CD4-positive, CD25-positive, alpha-beta regulatory T cell (primary cell): ENCODE data around the gene LRRK1. TPM values are rescaled to one million over a fixed set of nuclear protein-coding genes. Genes with fewer than 3 reads are reported as not detected.

ENCODE experiments used
- ATAC-seq, 2 donors: fragments of 150-1000 bp; cut with Tn5 transposase; one replicate each; pipeline ENCODE4 v1.10.0; 2021; ENCODE audit warnings: low read depth in 2 of 2, moderate number of reproducible peaks in 2 of 2, moderate library complexity in 1 of 2
- DNase-seq, 3 donors: peaks; one replicate each; pipeline versions ENCODE4 v3.0.0 to v3.0.0-alpha.2; 2012 to 2022; ENCODE audit warnings: mixed read lengths in 1 of 3
- H3K27ac ChIP-seq: one replicate; pipeline ENCODE4 v1.7.0; 2013; ENCODE audit warnings: mild to moderate bottlenecking, low read length; ENCODE audit not compliant: insufficient read depth, poor library complexity, severe bottlenecking
- H3K27me3 ChIP-seq: one replicate; pipeline ENCODE4 v1.7.0; 2013; ENCODE audit warnings: low read length; ENCODE audit not compliant: control insufficient read depth, insufficient read depth
- H3K36me3 ChIP-seq: one replicate; pipeline ENCODE4 v1.7.0; 2013; ENCODE audit warnings: mild to moderate bottlenecking, low read length, moderate library complexity; ENCODE audit not compliant: control insufficient read depth, insufficient read depth
- H3K4me1 ChIP-seq: 2 replicates; pipeline ENCODE4 v1.7.0; 2013; ENCODE audit warnings: mild to moderate bottlenecking, low read length; ENCODE audit not compliant: insufficient read depth, control insufficient read depth, poor library complexity, severe bottlenecking
- H3K4me3 ChIP-seq: one replicate; pipeline ENCODE4 v1.7.0; 2013; ENCODE audit warnings: low read depth, mild to moderate bottlenecking, low read length, moderate library complexity
- H3K9me3 ChIP-seq, 2 experiments: 1 replicate in 1 of 2; 2 replicates in 1 of 2; pipeline ENCODE4 v1.7.0; 2013; ENCODE audit warnings: low read length in 2 of 2, mild to moderate bottlenecking in 1 of 2, moderate library complexity in 1 of 2; ENCODE audit not compliant: control insufficient read depth in 2 of 2
- H3K27ac Mint-ChIP-seq, 3 donors: one replicate each; pipeline ENCODE4 v1.8.0; 2020 to 2022; ENCODE audit warnings: mild to moderate bottlenecking in 3 of 3, mixed read lengths in 3 of 3, moderate library complexity in 2 of 3
- H3K27me3 Mint-ChIP-seq: one replicate; pipeline ENCODE4 v1.8.0; 2022; ENCODE audit warnings: mild to moderate bottlenecking, mixed read lengths
- H3K36me3 Mint-ChIP-seq: one replicate; pipeline ENCODE4 v1.8.0; 2020; ENCODE audit warnings: mixed read lengths
- H3K4me1 Mint-ChIP-seq, 4 donors: one replicate each; pipeline ENCODE4 v1.8.0; 2020 to 2022; ENCODE audit warnings: mixed read lengths in 4 of 4, mild to moderate bottlenecking in 1 of 4
- H3K4me3 Mint-ChIP-seq, 4 donors: one replicate each; pipeline ENCODE4 v1.8.0; 2020 to 2022; ENCODE audit warnings: mild to moderate bottlenecking in 4 of 4, mixed read lengths in 4 of 4, moderate library complexity in 3 of 4
- H3K9me3 Mint-ChIP-seq, 7 donors: one replicate each; pipeline ENCODE4 v1.8.0; 2020 to 2022; ENCODE audit warnings: mixed read lengths in 7 of 7, mild to moderate bottlenecking in 3 of 7, moderate library complexity in 2 of 7
- polyA plus RNA-seq, 4 donors: library from polyadenylated mRNA; unstranded; fragments of 300-500 nt; fragmentation: Illumina TruSeq; gene quantifications; one replicate each; pipeline ENCODE4 v1.2.3, GENCODE V29; 2021
- total RNA-seq: library from RNA; stranded (reverse); gene quantifications from one replicate; pipeline ENCODE4 v1.2.3, GENCODE V29; 2022

Gene LRRK1
- total and polyA plus RNA-seq, 5 donors from 2014 or later: 0.06 to 0.17 TPM; not detected in 3

GRCh38 chr15:101062471-101063171 is 143.5 kb downstream of the LRRK1 start:
- Mint-ChIP-seq H3K4me3 (no peak overlapping the region), H3K9me3 (no peaks in the 10 kb centered on the region), H3K4me1 (no peaks in the 10 kb centered on the region), H3K36me3 (no peaks in the 10 kb centered on the region), H3K27ac (no peak overlapping the region), H3K27me3 (no peaks in the 10 kb centered on the region)
- peak in 1 of 2 donors; percentile 13 for ATAC-seq
- Histone ChIP-seq H3K4me3 (no peak overlapping the region), H3K9me3 (no peaks in the 10 kb centered on the region), H3K36me3 (no peaks in the 10 kb centered on the region), H3K4me1 (no peaks in the 10 kb centered on the region), H3K27me3 (no peaks in the 10 kb centered on the region), H3K27ac (no peak overlapping the region)
- DNase-seq: no peak

DNA sequence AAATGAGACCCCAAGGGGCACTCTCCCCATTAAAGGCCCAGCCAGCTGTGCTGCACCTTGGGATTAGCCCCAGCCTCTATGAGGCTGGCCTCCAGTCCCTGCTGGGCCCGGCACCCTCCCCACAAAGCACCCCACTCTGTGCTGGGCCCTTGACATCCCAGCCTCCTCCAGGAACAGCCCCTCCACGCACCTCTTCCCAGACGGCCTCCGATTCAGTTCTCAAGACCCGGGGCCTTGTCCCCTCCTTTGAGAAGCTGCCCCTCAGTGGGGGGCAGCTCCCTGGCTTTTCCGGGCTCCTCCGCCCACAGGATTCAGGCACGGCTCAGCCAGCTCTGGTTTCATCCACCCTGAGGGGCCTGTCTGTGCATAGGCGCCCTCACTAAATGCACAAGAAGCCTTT is 144.1 kb downstream of the LRRK1 start:
- no peaks in the 10 kb centered on the region for H3K27me3 ChIP-seq
- ATAC-seq (no peak), DNase-seq (no peak)
- no peaks in the 10 kb centered on the region for H3K36me3 Mint-ChIP-seq
- no peaks in the 10 kb centered on the region for H3K9me3 ChIP-seq
- H3K9me3 Mint-ChIP-seq: no peaks in the 10 kb centered on the region
- no peak overlapping the region for H3K4me3 ChIP-seq
- peak overlapping the region in 1 of 3 donors; percentile 69 for H3K27ac Mint-ChIP-seq
- no peaks in the 10 kb centered on the region for H3K27me3 Mint-ChIP-seq
- no peaks in the 10 kb centered on the region for H3K4me1 Mint-ChIP-seq
- no peaks in the 10 kb centered on the region for H3K36me3 ChIP-seq
- no peak overlapping the region for H3K4me3 Mint-ChIP-seq
- no peak overlapping the region for H3K27ac ChIP-seq
- no peaks in the 10 kb centered on the region for H3K4me1 ChIP-seq

DNA sequence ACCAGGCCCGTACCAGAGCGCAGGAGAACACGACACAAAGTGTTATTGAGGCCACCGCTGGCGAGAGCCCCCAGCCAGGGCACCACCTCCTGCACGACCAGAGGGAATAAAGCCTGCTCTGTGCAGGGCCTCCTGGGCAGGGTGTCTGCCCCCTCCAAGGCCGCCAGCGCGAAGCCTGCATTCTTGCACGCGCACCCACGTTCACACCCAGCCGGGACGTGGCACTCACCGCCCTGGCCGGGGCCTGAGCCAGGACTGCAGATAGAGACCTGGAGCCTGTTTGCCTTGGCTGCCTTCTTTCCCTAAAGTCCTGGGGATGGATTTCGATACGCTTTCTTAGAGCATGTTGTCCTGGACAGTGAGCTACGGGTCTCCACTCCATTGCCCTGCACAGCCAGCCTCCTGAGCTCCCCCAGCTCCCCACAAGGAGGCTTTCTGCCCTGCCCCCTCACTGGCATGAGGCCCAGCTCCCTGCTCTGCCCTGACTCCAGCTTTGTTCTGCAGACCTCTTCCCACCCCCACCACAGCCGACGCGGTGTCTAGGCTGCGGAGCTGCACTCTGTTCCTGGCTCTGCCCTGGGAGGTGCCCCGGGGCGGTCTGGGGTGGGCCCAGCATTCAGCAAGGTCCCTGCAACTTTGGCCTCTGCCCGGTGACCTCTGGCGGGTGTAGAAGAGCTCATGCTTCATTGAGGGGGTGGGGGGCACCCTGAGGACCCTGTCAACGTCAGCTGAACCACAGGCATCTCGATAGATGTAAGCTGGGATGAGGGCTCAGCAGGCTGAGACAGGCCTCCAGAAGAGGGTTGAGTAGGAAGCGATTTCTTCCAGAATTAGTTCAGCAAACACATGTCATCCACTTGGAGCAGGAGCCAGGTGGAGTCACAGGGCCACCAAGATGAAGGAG is 145.0 kb downstream of the LRRK1 start:
- Mint-ChIP-seq H3K27me3 (peaks cover 5% of the 10 kb centered on the region), H3K27ac (no peak overlapping the region), H3K9me3 (no peaks in the 10 kb centered on the region), H3K36me3 (no peaks in the 10 kb centered on the region), H3K4me1 (no peaks in the 10 kb centered on the region), H3K4me3 (no peak overlapping the region)
- no peaks in the 10 kb centered on the region for H3K36me3 ChIP-seq
- DNase-seq (no peak), ATAC-seq (no peak)
- H3K27me3 ChIP-seq: no peaks in the 10 kb centered on the region
- no peaks in the 10 kb centered on the region for H3K4me1 ChIP-seq
- no peak overlapping the region for H3K4me3 ChIP-seq
- no peak overlapping the region for H3K27ac ChIP-seq
- H3K9me3 ChIP-seq: no peaks in the 10 kb centered on the region

- no peaks in the 10 kb centered on the region for H3K27me3 ChIP-seq
- no peak overlapping the region for H3K4me3 Mint-ChIP-seq
- no peaks in the 10 kb centered on the region for H3K4me1 Mint-ChIP-seq
- H3K9me3 Mint-ChIP-seq: no peaks in the 10 kb centered on the region
- ATAC-seq: no peak
- DNase-seq: no peak
- no peak overlapping the region for H3K27ac ChIP-seq
- H3K27me3 Mint-ChIP-seq: peaks cover 5% of the 10 kb centered on the region
- no peaks in the 10 kb centered on the region for H3K36me3 Mint-ChIP-seq
- H3K36me3 ChIP-seq: no peaks in the 10 kb centered on the region
- no peaks in the 10 kb centered on the region for H3K9me3 ChIP-seq
- no peaks in the 10 kb centered on the region for H3K4me1 ChIP-seq
- no peak overlapping the region for H3K4me3 ChIP-seq
- no peak overlapping the region for H3K27ac Mint-ChIP-seq
Observed at GRCh38 chr15:101064795-101065569, 145.8 kb downstream of the LRRK1 start.

- H3K36me3 ChIP-seq: no peaks in the 10 kb centered on the region
- no peaks in the 10 kb centered on the region for H3K4me1 ChIP-seq
- H3K36me3 Mint-ChIP-seq: no peaks in the 10 kb centered on the region
- H3K4me1 Mint-ChIP-seq: peaks cover 0 to 4% (median under 1%) of the 10 kb centered on the region in 4 donors
- no peaks in the 10 kb centered on the region for H3K27me3 ChIP-seq
- no peak overlapping the region for H3K27ac Mint-ChIP-seq
- no peak overlapping the region for H3K27ac ChIP-seq
- no peak overlapping the region for H3K4me3 ChIP-seq
- H3K9me3 Mint-ChIP-seq: no peaks in the 10 kb centered on the region
- no peak for DNase-seq
- ATAC-seq: no peak
- H3K9me3 ChIP-seq: no peaks in the 10 kb centered on the region
- H3K4me3 Mint-ChIP-seq: no peak overlapping the region
- H3K27me3 Mint-ChIP-seq: peaks cover 5% of the 10 kb centered on the region
Observed at GRCh38 chr15:101065570-101066221, 146.5 kb downstream of the LRRK1 start.

GRCh38 chr15:101066501-101067408 is 147.6 kb downstream of the LRRK1 start:
- H3K36me3 Mint-ChIP-seq: no peaks in the 10 kb centered on the region
- peaks cover 0 to 7% (median 2%) of the 10 kb centered on the region in 4 donors for H3K4me1 Mint-ChIP-seq
- no peak overlapping the region for H3K27ac ChIP-seq
- H3K4me1 ChIP-seq: no peaks in the 10 kb centered on the region
- H3K27me3 ChIP-seq: no peaks in the 10 kb centered on the region
- no peak overlapping the region for H3K4me3 ChIP-seq
- DNase-seq (no peak), ATAC-seq (no peak)
- peaks cover 5% of the 10 kb centered on the region for H3K27me3 Mint-ChIP-seq
- no peaks in the 10 kb centered on the region for H3K36me3 ChIP-seq
- H3K9me3 ChIP-seq: no peaks in the 10 kb centered on the region
- H3K4me3 Mint-ChIP-seq: no peak overlapping the region
- H3K27ac Mint-ChIP-seq: no peak overlapping the region
- no peaks in the 10 kb centered on the region for H3K9me3 Mint-ChIP-seq
